Muscle layer of duodenum (tissue), 2 donors: ENCODE data around the gene FBN2.
A peak's percentile ranks its signal among the peaks of the same experiment; 100 is the strongest.

ENCODE experiments used
- H3K27ac ChIP-seq: one replicate; pipeline ENCODE4 v1.7.0; 2013; ENCODE audit warnings: mild to moderate bottlenecking, low read length
- H3K27me3 ChIP-seq: one replicate; pipeline ENCODE4 v1.7.0; 2013; ENCODE audit warnings: low read depth, mild to moderate bottlenecking, control low read depth, low read length
- H3K36me3 ChIP-seq, 2 donors: one replicate each; pipeline ENCODE4 v1.7.0; 2013; ENCODE audit warnings: low read length in 2 of 2, control low read depth in 1 of 2, mild to moderate bottlenecking in 1 of 2; ENCODE audit not compliant: insufficient read depth in 2 of 2, control insufficient read depth in 1 of 2
- H3K4me1 ChIP-seq, 2 donors: one replicate each; pipeline ENCODE4 v1.7.0; 2013; ENCODE audit warnings: low read length in 2 of 2, mild to moderate bottlenecking in 2 of 2, control low read depth in 1 of 2, moderate library complexity in 1 of 2; ENCODE audit not compliant: insufficient read depth in 2 of 2, control insufficient read depth in 1 of 2
- H3K4me3 ChIP-seq, 2 donors: one replicate each; pipeline ENCODE4 v1.7.0; 2013; ENCODE audit warnings: low read length in 2 of 2, low read depth in 1 of 2, mild to moderate bottlenecking in 1 of 2
- H3K9me3 ChIP-seq, 2 donors: one replicate each; pipeline ENCODE4 v1.7.0; 2013; ENCODE audit warnings: low read length in 2 of 2, control low read depth in 1 of 2, mild to moderate bottlenecking in 1 of 2; ENCODE audit not compliant: control insufficient read depth in 1 of 2
- donor health status: healthy.

Gene FBN2

GRCh38 chr5:128551476-128551875 is 13.4 kb upstream of the FBN2 start:
- H3K4me3 ChIP-seq: no peak overlapping the region
- H3K9me3 ChIP-seq: peaks cover 4 to 11% of the 10 kb centered on the region in 2 donors
- no peaks in the 10 kb centered on the region for H3K27me3 ChIP-seq
- H3K27ac ChIP-seq: no peak overlapping the region
- H3K4me1 ChIP-seq: no peaks in the 10 kb centered on the region
- no peaks in the 10 kb centered on the region for H3K36me3 ChIP-seq

GRCh38 chr5:128549496-128549895 is 11.5 kb upstream of the FBN2 start:
- Histone ChIP-seq H3K4me3 (no peak overlapping the region), H3K27ac (no peak overlapping the region), H3K4me1 (no peaks in the 10 kb centered on the region), H3K36me3 (no peaks in the 10 kb centered on the region), H3K27me3 (no peaks in the 10 kb centered on the region), H3K9me3 (peaks cover 4 to 13% of the 10 kb centered on the region in 2 donors)

- no peak overlapping the region for H3K4me3 ChIP-seq
- H3K4me1 ChIP-seq: no peaks in the 10 kb centered on the region
- no peaks in the 10 kb centered on the region for H3K36me3 ChIP-seq
- H3K27ac ChIP-seq: no peak overlapping the region
- H3K9me3 ChIP-seq: peaks cover 4 to 9% of the 10 kb centered on the region in 2 donors
- no peaks in the 10 kb centered on the region for H3K27me3 ChIP-seq
Observed at GRCh38 chr5:128546658-128547281, 8.7 kb upstream of the FBN2 start.

GRCh38 chr5:128541385-128541784 is 3.3 kb upstream of the FBN2 start:
- H3K27ac ChIP-seq: no peak overlapping the region
- peaks cover 0 to 9% of the 10 kb centered on the region in 2 donors for H3K9me3 ChIP-seq
- H3K4me1 ChIP-seq: peaks cover 0 to 17% of the 10 kb centered on the region in 2 donors
- no peaks in the 10 kb centered on the region for H3K36me3 ChIP-seq
- H3K27me3 ChIP-seq: no peaks in the 10 kb centered on the region
- H3K4me3 ChIP-seq: no peak overlapping the region

GRCh38 chr5:128539038-128539429 is 989 bp upstream of the FBN2 start:
- Histone ChIP-seq H3K27ac (no peak overlapping the region), H3K36me3 (no peaks in the 10 kb centered on the region), H3K4me3 (peak overlapping the region; percentile 37 to 89)

GRCh38 chr5:128538250-128539037 is 399 bp upstream of the FBN2 start:
- H3K36me3 ChIP-seq: no peaks in the 10 kb centered on the region
- no peak overlapping the region for H3K27ac ChIP-seq
- peaks cover 0 to 17% of the 10 kb centered on the region in 2 donors for H3K4me1 ChIP-seq
- H3K27me3 ChIP-seq: no peaks in the 10 kb centered on the region
- H3K9me3 ChIP-seq: peaks cover 0 to 2% of the 10 kb centered on the region in 2 donors
- peak overlapping the region; percentile 37 to 89 for H3K4me3 ChIP-seq

More at GRCh38 chr5:128539038-128539429, 989 bp upstream of the FBN2 start:
- peaks cover 0 to 4% of the 10 kb centered on the region in 2 donors for H3K9me3 ChIP-seq
- no peaks in the 10 kb centered on the region for H3K27me3 ChIP-seq
- peaks cover 0 to 17% of the 10 kb centered on the region in 2 donors for H3K4me1 ChIP-seq

- no peaks in the 10 kb centered on the region for H3K27me3 ChIP-seq
- no peaks in the 10 kb centered on the region for H3K9me3 ChIP-seq
- H3K27ac ChIP-seq: no peak overlapping the region
- no peaks in the 10 kb centered on the region for H3K36me3 ChIP-seq
- peak overlapping the region; percentile 41 to 89 for H3K4me3 ChIP-seq
- peaks cover 0 to 17% of the 10 kb centered on the region in 2 donors for H3K4me1 ChIP-seq
Observed at GRCh38 chr5:128537221-128537999, 635 bp downstream of the FBN2 start.

- peak overlapping the region in 1 of 2 donors; percentile 89 for H3K4me3 ChIP-seq
- no peak overlapping the region for H3K27ac ChIP-seq
- no peaks in the 10 kb centered on the region for H3K36me3 ChIP-seq
- H3K4me1 ChIP-seq: peaks cover 0 to 17% of the 10 kb centered on the region in 2 donors
- H3K27me3 ChIP-seq: no peaks in the 10 kb centered on the region
- no peaks in the 10 kb centered on the region for H3K9me3 ChIP-seq
Observed at GRCh38 chr5:128536254-128537220, 1.5 kb downstream of the FBN2 start.

- Histone ChIP-seq H3K27ac (no peak overlapping the region), H3K9me3 (no peaks in the 10 kb centered on the region), H3K4me3 (no peak overlapping the region), H3K4me1 (peaks cover 0 to 17% of the 10 kb centered on the region in 2 donors), H3K36me3 (no peaks in the 10 kb centered on the region), H3K27me3 (no peaks in the 10 kb centered on the region)
Observed at GRCh38 chr5:128535251-128535650, 2.8 kb downstream of the FBN2 start.

- Histone ChIP-seq H3K9me3 (no peaks in the 10 kb centered on the region), H3K4me3 (no peak overlapping the region), H3K36me3 (no peaks in the 10 kb centered on the region), H3K4me1 (peaks cover 0 to 17% of the 10 kb centered on the region in 2 donors), H3K27me3 (no peaks in the 10 kb centered on the region), H3K27ac (no peak overlapping the region)
Observed at GRCh38 chr5:128534726-128535125, 3.3 kb downstream of the FBN2 start.
